RWPE1 (cell line): ENCODE results near the gene NADK2.

ENCODE experiments used
- CTCF ChIA-PET: fragments of 350-600 bp; sonication (Branson Sonifier 250); formaldehyde crosslinking; extraction: SDS; loops from one replicate; lab custom pipeline; 2021; lab: Yijun Ruan, JAX
- POLR2A ChIA-PET: fragments of 400-600 bp; formaldehyde crosslinking; extraction: SDS; loops from one replicate; lab custom pipeline; 2020; ENCODE audit warnings: antibody characterized with exemption; ENCODE audit not compliant: low non-redundant PET; lab: Yijun Ruan, JAX
- DNase-seq: peaks from one replicate; pipeline ENCODE4 v3.0.0; 2012; ENCODE audit warnings: low spot score
- H3K27ac ChIP-seq: fragments of 450-650 bp; 2 replicates; pipeline ENCODE4 v1.5.1; 2017
- CTCF ChIP-seq: fragments of 450-650 bp; conservative IDR thresholded peaks from 2 replicates; pipeline ENCODE4 v1.5.1; 2017; ENCODE audit warnings: low read depth, mild to moderate bottlenecking

NADK2 gene

GRCh38 chr5:36181774-36182173, 60.0 kb downstream of the NADK2 start:
- POLR2A ChIA-PET = no interaction called here
- CTCF ChIA-PET = interaction anchor here (0.6 to 0.7 kb wide), 2 partner anchors 54 to 91 kb away, joined by 3 read pairs; no protein-coding TSS in a partner anchor
- no peak overlapping the region for H3K27ac ChIP-seq
- TF ChIP-seq CTCF = no peak
- DNase-seq = no peak

DNA sequence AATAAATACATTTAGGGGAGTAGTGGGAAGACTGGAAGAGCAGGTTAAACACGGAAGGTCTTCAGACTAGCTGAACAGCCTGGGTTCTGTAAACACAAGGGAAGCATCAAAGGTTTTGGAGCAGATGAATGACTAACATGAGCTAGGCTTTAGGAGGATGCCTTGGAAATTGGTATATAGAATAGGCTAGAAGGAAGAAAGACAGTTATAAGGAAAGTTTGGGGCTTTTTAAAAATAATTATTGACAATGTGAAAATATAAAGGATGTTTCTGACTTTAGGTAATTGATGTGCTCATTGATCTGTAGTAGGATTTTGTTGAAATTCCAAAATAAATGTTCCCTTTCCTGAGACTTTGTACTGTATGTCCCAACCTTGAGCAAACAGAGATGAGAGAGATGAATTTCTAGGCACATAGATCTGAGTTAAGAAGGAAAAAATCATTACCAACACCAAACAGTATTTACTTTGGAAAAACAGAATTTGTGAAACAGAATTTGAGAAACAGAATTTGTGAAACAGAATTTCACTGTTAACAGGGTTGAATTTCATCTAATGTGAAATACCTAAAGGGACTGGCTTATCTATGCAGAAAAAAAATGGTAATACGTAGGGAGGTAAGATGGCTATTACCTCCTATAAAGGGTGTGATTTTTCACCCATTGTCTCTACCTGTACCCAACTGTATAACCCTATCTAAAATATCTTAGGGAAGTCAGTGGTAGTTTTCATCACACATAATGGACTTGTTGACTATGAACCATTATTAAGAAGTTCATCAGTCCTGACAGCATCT, 61.0 kb downstream of the NADK2 start:
- DNase-seq = no peak
- ChIA-PET POLR2A (no interaction called here), CTCF (no interaction called here)
- no peak for TF ChIP-seq CTCF
- H3K27ac ChIP-seq = no peak overlapping the region

DNA sequence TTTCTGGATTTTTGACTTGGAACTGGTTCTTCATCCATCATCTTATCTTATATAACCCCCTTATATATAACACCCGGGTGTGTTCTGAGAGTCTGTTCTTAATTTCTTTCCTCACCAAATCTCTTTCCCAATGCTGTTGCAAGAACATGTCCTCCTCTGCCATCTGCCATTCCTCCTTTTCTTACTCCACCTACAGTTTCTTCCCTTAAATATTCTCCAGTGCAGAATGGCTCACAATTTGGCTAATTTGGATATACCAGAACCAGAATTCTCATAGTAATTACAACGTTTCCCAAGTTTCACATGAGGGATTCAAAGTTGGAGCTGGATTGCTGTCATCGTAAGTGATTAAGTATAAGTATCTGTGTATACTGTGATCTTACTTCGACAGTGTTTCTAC, 61.8 kb downstream of the NADK2 start:
- POLR2A ChIA-PET = no interaction called here
- TF ChIP-seq CTCF = no peak
- no peak overlapping the region for H3K27ac ChIP-seq
- CTCF ChIA-PET = no interaction called here
- no peak for DNase-seq

- no peak overlapping the region for H3K27ac ChIP-seq
- no peak for DNase-seq
- TF ChIP-seq CTCF = no peak
- CTCF ChIA-PET = interaction anchor here (0.5 to 1.6 kb wide), 7 partner anchors 49 to 1039 kb away, joined by 3 to 6 read pairs (median 5); no protein-coding TSS in a partner anchor
- POLR2A ChIA-PET = no interaction called here
These were observed 63.2 kb downstream of the NADK2 start for GRCh38 chr5:36178524-36178890.

DNA sequence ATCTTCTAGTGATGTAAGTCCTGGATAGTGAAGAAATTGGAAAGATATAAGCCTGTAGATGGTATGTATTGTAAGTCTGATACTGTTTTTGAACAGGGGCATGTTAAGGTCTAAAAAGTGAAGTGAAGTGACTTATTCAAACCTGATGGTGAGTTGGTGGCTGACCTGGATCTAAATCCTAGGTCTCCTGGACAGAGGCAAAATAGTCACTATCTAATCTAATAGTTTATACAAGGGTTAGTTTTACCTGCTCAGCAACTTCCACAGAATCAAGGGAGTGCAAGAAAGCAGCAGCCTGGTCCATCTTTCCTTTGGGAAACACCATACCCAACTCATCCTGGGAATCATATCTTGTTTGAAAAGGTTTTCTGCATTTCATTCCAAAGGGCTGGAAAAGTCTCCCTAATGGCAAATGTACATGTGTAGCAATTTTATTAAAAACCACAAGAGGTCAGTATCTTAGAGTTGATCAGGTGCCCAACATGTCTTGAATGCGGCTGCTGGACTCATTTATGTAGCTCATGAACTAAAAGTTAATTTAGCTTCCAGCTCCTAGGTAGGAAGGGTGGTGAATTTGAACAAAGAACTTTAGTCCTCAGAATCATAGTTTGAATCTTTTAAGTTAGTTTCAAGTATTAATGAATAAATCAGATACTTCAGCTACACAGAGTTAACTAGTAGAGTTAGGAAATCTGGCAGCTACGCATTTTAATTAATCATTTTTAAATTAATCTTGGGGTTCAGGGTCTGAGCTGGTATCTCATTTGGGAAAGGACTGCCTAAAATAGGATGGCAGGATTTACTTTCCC, 63.8 kb downstream of the NADK2 start:
- POLR2A ChIA-PET = no interaction called here
- H3K27ac ChIP-seq = no peak overlapping the region
- peak; percentile 41 for DNase-seq
- CTCF ChIA-PET = interaction anchor here (0.5 to 1.6 kb wide), 8 partner anchors 49 to 1040 kb away, joined by 3 to 8 read pairs (median 6); no protein-coding TSS in a partner anchor
- TF ChIP-seq CTCF = peak; percentile 80

DNA sequence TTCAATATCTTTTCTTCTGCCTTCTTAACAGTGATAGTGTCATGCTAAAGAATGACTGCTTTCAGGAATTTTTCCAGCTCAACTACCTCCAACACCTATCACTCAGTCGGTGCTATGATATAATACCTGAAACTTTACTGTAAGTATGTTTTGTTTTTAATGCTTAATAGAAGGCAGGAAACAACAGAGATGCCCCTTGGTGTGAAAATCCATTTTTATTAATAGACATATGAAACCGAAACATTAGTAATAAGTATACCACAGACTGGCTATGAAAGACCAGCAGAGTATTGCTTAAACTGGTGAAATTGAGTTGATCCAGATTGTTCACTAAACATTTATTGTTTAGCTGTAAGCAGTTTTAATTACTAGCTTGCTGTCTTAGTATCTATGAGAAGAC, 64.6 kb downstream of the NADK2 start:
- no peak for DNase-seq
- POLR2A ChIA-PET = no interaction called here
- TF ChIP-seq CTCF = no peak
- no peak overlapping the region for H3K27ac ChIP-seq
- CTCF ChIA-PET = interaction anchor here (0.6 to 0.7 kb wide), 3 partner anchors 48 to 518 kb away, joined by 4 to 8 read pairs (median 6); no protein-coding TSS in a partner anchor
